HCT116 (cell line): Measurements from ENCODE around the gene PCSK6.

Experiments
- POLR2A ChIP-seq: IDR thresholded peaks from 2 replicates; pipeline ENCODE4 v1.7.0; 2011; ENCODE audit warnings: borderline replicate concordance; ENCODE audit not compliant: insufficient read depth, insufficient read length; ENCODE audit errors: extremely low read depth
- POLR2AphosphoS5 ChIP-seq: IDR thresholded peaks from 2 replicates; pipeline ENCODE4 v1.6.1; 2011; ENCODE audit warnings: mild to moderate bottlenecking, low read depth, low read length, moderate library complexity
- TF ChIP-seq, protein P1 (sequence below), 3 experiments: fragments of 200-600 bp in 1 of 3; sonication (generic) in 1 of 3; IDR thresholded peaks in 2 of 3; conservative IDR thresholded peaks in 1 of 3; 2 replicates each; pipeline ENCODE4 v1.5.1; 2012 to 2017; ENCODE audit warnings: low read depth in 2 of 3, low read length in 2 of 3, antibody characterized with exemption in 1 of 3, borderline replicate concordance in 1 of 3, control low read depth in 1 of 3, mild to moderate bottlenecking in 1 of 3, mixed read lengths in 1 of 3, mixed run types in 1 of 3, moderate library complexity in 1 of 3; ENCODE audit not compliant: insufficient read depth in 1 of 3

DNA sequence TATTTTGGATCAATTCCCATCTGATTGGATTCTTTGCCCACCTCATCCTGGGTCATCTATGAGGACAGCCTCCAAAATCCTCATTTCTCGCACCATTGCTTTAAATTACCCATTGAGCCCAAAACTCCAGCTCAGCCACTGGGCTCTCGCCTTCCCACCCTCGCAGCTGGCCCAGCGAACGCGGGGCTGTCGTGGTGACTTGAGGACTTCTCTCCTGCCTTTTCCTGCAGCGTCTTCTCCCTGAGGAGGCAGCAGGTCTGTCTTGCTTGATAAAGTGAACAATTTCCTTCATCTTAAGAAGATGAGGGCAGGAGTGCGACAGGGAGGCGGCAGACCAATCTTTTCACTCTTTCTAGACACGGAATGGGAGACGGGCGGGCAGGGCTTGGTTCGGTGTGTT is 161.5 kb downstream of the PCSK6 start:
- no peak for TF ChIP-seq POLR2AphosphoS5
- TF ChIP-seq POLR2A, result no peak
- TF ChIP-seq, protein P1, sequence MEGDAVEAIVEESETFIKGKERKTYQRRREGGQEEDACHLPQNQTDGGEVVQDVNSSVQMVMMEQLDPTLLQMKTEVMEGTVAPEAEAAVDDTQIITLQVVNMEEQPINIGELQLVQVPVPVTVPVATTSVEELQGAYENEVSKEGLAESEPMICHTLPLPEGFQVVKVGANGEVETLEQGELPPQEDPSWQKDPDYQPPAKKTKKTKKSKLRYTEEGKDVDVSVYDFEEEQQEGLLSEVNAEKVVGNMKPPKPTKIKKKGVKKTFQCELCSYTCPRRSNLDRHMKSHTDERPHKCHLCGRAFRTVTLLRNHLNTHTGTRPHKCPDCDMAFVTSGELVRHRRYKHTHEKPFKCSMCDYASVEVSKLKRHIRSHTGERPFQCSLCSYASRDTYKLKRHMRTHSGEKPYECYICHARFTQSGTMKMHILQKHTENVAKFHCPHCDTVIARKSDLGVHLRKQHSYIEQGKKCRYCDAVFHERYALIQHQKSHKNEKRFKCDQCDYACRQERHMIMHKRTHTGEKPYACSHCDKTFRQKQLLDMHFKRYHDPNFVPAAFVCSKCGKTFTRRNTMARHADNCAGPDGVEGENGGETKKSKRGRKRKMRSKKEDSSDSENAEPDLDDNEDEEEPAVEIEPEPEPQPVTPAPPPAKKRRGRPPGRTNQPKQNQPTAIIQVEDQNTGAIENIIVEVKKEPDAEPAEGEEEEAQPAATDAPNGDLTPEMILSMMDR (IDR thresholded peaks at IDR 0.05 in 2 of 3, conservative IDR thresholded peaks at IDR 0.05 in 1 of 3; ENCODE audit: borderline replicate concordance in 1 of 3, insufficient read depth in 1 of 3, low read depth in 2 of 3, low read length in 2 of 3), result no peak
